Cardiac fibroblast (primary cell): Measurements from ENCODE around the gene FEZF2.

Experiments
- DNase-seq, 2 donors: peaks; one replicate each; pipeline versions ENCODE4 v3.0.0 to v3.0.0-alpha.2; 2010; ENCODE audit warnings: low read depth in 2 of 2
- H3K4me3 ChIP-seq, 2 donors: replicated peaks in 1 of 2; 1 replicate in 1 of 2; 2 replicates in 1 of 2; pipeline ENCODE4 v1.5.1; 2011; ENCODE audit warnings: low read depth in 2 of 2, low read length in 2 of 2, mild to moderate bottlenecking in 2 of 2, moderate library complexity in 1 of 2
- CTCF ChIP-seq: IDR thresholded peaks from one replicate; pipeline ENCODE4 v1.5.1; 2011; ENCODE audit warnings: low read depth, mild to moderate bottlenecking, low read length, inconsistent platforms

Gene FEZF2

GRCh38 chr3:62378921-62379320 lies 5.6 kb upstream of the FEZF2 start:
- no peak for DNase-seq
- no peak for TF ChIP-seq CTCF
- H3K4me3 ChIP-seq = no peak overlapping the region

GRCh38 chr3:62378311-62378789 lies 5.0 kb upstream of the FEZF2 start:
- no peak overlapping the region for H3K4me3 ChIP-seq
- no peak for TF ChIP-seq CTCF

GRCh38 chr3:62376906-62377877 lies 3.8 kb upstream of the FEZF2 start:
- TF ChIP-seq CTCF = no peak
- no peak for DNase-seq
- H3K4me3 ChIP-seq = no peak overlapping the region

More at GRCh38 chr3:62378311-62378789, 5.0 kb upstream of the FEZF2 start:
- no peak for DNase-seq

GRCh38 chr3:62376454-62376720 lies 3.0 kb upstream of the FEZF2 start:
- no peak for TF ChIP-seq CTCF
- no peak for DNase-seq
- no peak overlapping the region for H3K4me3 ChIP-seq

GRCh38 chr3:62375655-62376453 lies 2.5 kb upstream of the FEZF2 start:
- no peak for DNase-seq
- H3K4me3 ChIP-seq = no peak overlapping the region
- no peak for TF ChIP-seq CTCF

GRCh38 chr3:62374341-62375218 lies 1.2 kb upstream of the FEZF2 start:
- DNase-seq = peak in 1 of 2 donors; percentile 51
- peak overlapping the region in 1 of 2 donors; percentile 28 for H3K4me3 ChIP-seq
- TF ChIP-seq CTCF = no peak
